ENCODE data around the gene RAX2. TPM values are rescaled to one million over a fixed set of nuclear protein-coding genes. Genes with fewer than 3 reads are reported as not detected.

Gene RAX2
- polyA plus RNA-seq, 2 donors = not detected

GRCh38 chr19:3738477-3739220 is 33.4 kb downstream of the RAX2 start:
- no peaks in the 10 kb centered on the region for H3K4me1 ChIP-seq (ENCODE audit: control insufficient read depth in 2 of 2, insufficient read depth in 2 of 2, low read length in 1 of 2)
- 88 to 94% methylated on average over 32 of the region's 32 CpGs for WGBS, 2 donors
- no peak overlapping the region for H3K4me3 ChIP-seq (ENCODE audit: low read depth in 1 of 2, low read length in 2 of 2)
- peaks cover 0 to 23% of the 10 kb centered on the region in 2 donors for H3K36me3 ChIP-seq (ENCODE audit: control insufficient read depth in 2 of 2, insufficient read depth in 2 of 2, low read length in 1 of 2)
- no peaks in the 10 kb centered on the region for H3K9me3 ChIP-seq (ENCODE audit: control insufficient read depth in 2 of 2, insufficient read depth in 1 of 2, low read depth in 1 of 2, low read length in 1 of 2)
- no peak overlapping the region for H3K27ac ChIP-seq (ENCODE audit: low read depth in 2 of 2, low read length in 1 of 2)
- H3K27me3 ChIP-seq (ENCODE audit: control insufficient read depth in 1 of 2, insufficient read depth in 2 of 2, low read length in 2 of 2) = no peaks in the 10 kb centered on the region

- no peak overlapping the region for H3K4me3 ChIP-seq (ENCODE audit: low read depth in 1 of 2, low read length in 2 of 2)
- H3K4me1 ChIP-seq (ENCODE audit: control insufficient read depth in 2 of 2, insufficient read depth in 2 of 2, low read length in 1 of 2) = no peaks in the 10 kb centered on the region
- H3K9me3 ChIP-seq (ENCODE audit: control insufficient read depth in 2 of 2, insufficient read depth in 1 of 2, low read depth in 1 of 2, low read length in 1 of 2) = no peaks in the 10 kb centered on the region
- 89 to 91% methylated on average over 10 of the region's 10 CpGs for WGBS, 2 donors
- no peak overlapping the region for H3K27ac ChIP-seq (ENCODE audit: low read depth in 2 of 2, low read length in 1 of 2)
- H3K27me3 ChIP-seq (ENCODE audit: control insufficient read depth in 1 of 2, insufficient read depth in 2 of 2, low read length in 2 of 2) = no peaks in the 10 kb centered on the region
- H3K36me3 ChIP-seq (ENCODE audit: control insufficient read depth in 2 of 2, insufficient read depth in 2 of 2, low read length in 1 of 2) = peaks cover 0 to 23% of the 10 kb centered on the region in 2 donors
Measured at GRCh38 chr19:3737487-3738205, 34.4 kb downstream of the RAX2 start.

- 86 to 87% methylated on average over 21 of the region's 21 CpGs for WGBS, 2 donors
- H3K36me3 ChIP-seq (ENCODE audit: control insufficient read depth in 2 of 2, insufficient read depth in 2 of 2, low read length in 1 of 2) = peaks cover 0 to 23% of the 10 kb centered on the region in 2 donors
- H3K27ac ChIP-seq (ENCODE audit: low read depth in 2 of 2, low read length in 1 of 2) = no peak overlapping the region
- H3K9me3 ChIP-seq (ENCODE audit: control insufficient read depth in 2 of 2, insufficient read depth in 1 of 2, low read depth in 1 of 2, low read length in 1 of 2) = no peaks in the 10 kb centered on the region
- no peaks in the 10 kb centered on the region for H3K4me1 ChIP-seq (ENCODE audit: control insufficient read depth in 2 of 2, insufficient read depth in 2 of 2, low read length in 1 of 2)
- no peaks in the 10 kb centered on the region for H3K27me3 ChIP-seq (ENCODE audit: control insufficient read depth in 1 of 2, insufficient read depth in 2 of 2, low read length in 2 of 2)
- H3K4me3 ChIP-seq (ENCODE audit: low read depth in 1 of 2, low read length in 2 of 2) = no peak overlapping the region
Measured at GRCh38 chr19:3736106-3736724, 35.8 kb downstream of the RAX2 start.

- Histone ChIP-seq H3K27me3 (ENCODE audit: control insufficient read depth in 1 of 2, insufficient read depth in 2 of 2, low read length in 2 of 2) (no peaks in the 10 kb centered on the region), H3K4me3 (ENCODE audit: low read depth in 1 of 2, low read length in 2 of 2) (no peak overlapping the region), H3K9me3 (ENCODE audit: control insufficient read depth in 2 of 2, insufficient read depth in 1 of 2, low read depth in 1 of 2, low read length in 1 of 2) (no peaks in the 10 kb centered on the region), H3K4me1 (ENCODE audit: control insufficient read depth in 2 of 2, insufficient read depth in 2 of 2, low read length in 1 of 2) (no peaks in the 10 kb centered on the region), H3K36me3 (ENCODE audit: control insufficient read depth in 2 of 2, insufficient read depth in 2 of 2, low read length in 1 of 2) (peaks cover 0 to 20% of the 10 kb centered on the region in 2 donors), H3K27ac (ENCODE audit: low read depth in 2 of 2, low read length in 1 of 2) (no peak overlapping the region)
- 92 to 93% methylated on average over 13 to 14 of the region's 14 CpGs for WGBS, 2 donors
Measured at GRCh38 chr19:3734310-3734600, 37.8 kb downstream of the RAX2 start.

GRCh38 chr19:3733549-3734309 is 38.3 kb downstream of the RAX2 start:
- Histone ChIP-seq H3K27ac (ENCODE audit: low read depth in 2 of 2, low read length in 1 of 2) (no peak overlapping the region), H3K4me3 (ENCODE audit: low read depth in 1 of 2, low read length in 2 of 2) (no peak overlapping the region), H3K9me3 (ENCODE audit: control insufficient read depth in 2 of 2, insufficient read depth in 1 of 2, low read depth in 1 of 2, low read length in 1 of 2) (no peaks in the 10 kb centered on the region), H3K27me3 (ENCODE audit: control insufficient read depth in 1 of 2, insufficient read depth in 2 of 2, low read length in 2 of 2) (no peaks in the 10 kb centered on the region), H3K36me3 (ENCODE audit: control insufficient read depth in 2 of 2, insufficient read depth in 2 of 2, low read length in 1 of 2) (peaks cover 0 to 18% of the 10 kb centered on the region in 2 donors), H3K4me1 (ENCODE audit: control insufficient read depth in 2 of 2, insufficient read depth in 2 of 2, low read length in 1 of 2) (no peaks in the 10 kb centered on the region)
- WGBS, 2 donors = 83% methylated on average over 20 of the region's 20 CpGs

- no peak overlapping the region for H3K4me3 ChIP-seq (ENCODE audit: low read depth in 1 of 2, low read length in 2 of 2)
- peaks cover 0 to 13% of the 10 kb centered on the region in 2 donors for H3K36me3 ChIP-seq (ENCODE audit: control insufficient read depth in 2 of 2, insufficient read depth in 2 of 2, low read length in 1 of 2)
- WGBS, 2 donors = 89 to 96% methylated on average over 1 of the region's 1 CpG
- no peaks in the 10 kb centered on the region for H3K9me3 ChIP-seq (ENCODE audit: control insufficient read depth in 2 of 2, insufficient read depth in 1 of 2, low read depth in 1 of 2, low read length in 1 of 2)
- no peak overlapping the region for H3K27ac ChIP-seq (ENCODE audit: low read depth in 2 of 2, low read length in 1 of 2)
- H3K4me1 ChIP-seq (ENCODE audit: control insufficient read depth in 2 of 2, insufficient read depth in 2 of 2, low read length in 1 of 2) = no peaks in the 10 kb centered on the region
- H3K27me3 ChIP-seq (ENCODE audit: control insufficient read depth in 1 of 2, insufficient read depth in 2 of 2, low read length in 2 of 2) = no peaks in the 10 kb centered on the region
Measured at GRCh38 chr19:3732108-3732507, 39.9 kb downstream of the RAX2 start.

- Histone ChIP-seq H3K27me3 (ENCODE audit: control insufficient read depth in 1 of 2, insufficient read depth in 2 of 2, low read length in 2 of 2) (no peaks in the 10 kb centered on the region), H3K27ac (ENCODE audit: low read depth in 2 of 2, low read length in 1 of 2) (no peak overlapping the region), H3K9me3 (ENCODE audit: control insufficient read depth in 2 of 2, insufficient read depth in 1 of 2, low read depth in 1 of 2, low read length in 1 of 2) (no peaks in the 10 kb centered on the region), H3K4me3 (ENCODE audit: low read depth in 1 of 2, low read length in 2 of 2) (no peak overlapping the region), H3K36me3 (ENCODE audit: control insufficient read depth in 2 of 2, insufficient read depth in 2 of 2, low read length in 1 of 2) (peaks cover 0 to 7% of the 10 kb centered on the region in 2 donors), H3K4me1 (ENCODE audit: control insufficient read depth in 2 of 2, insufficient read depth in 2 of 2, low read length in 1 of 2) (no peaks in the 10 kb centered on the region)
- WGBS, 2 donors = 94 to 95% methylated on average over 32 of the region's 32 CpGs
Measured at GRCh38 chr19:3730457-3730958, 41.5 kb downstream of the RAX2 start.

- 23 to 28% methylated on average over 14 of the region's 14 CpGs for WGBS, 2 donors
- no peak overlapping the region for H3K27ac ChIP-seq (ENCODE audit: low read depth in 2 of 2, low read length in 1 of 2)
- H3K36me3 ChIP-seq (ENCODE audit: control insufficient read depth in 2 of 2, insufficient read depth in 2 of 2, low read length in 1 of 2) = peaks cover 0 to 2% of the 10 kb centered on the region in 2 donors
- H3K9me3 ChIP-seq (ENCODE audit: control insufficient read depth in 2 of 2, insufficient read depth in 1 of 2, low read depth in 1 of 2, low read length in 1 of 2) = no peaks in the 10 kb centered on the region
- H3K4me1 ChIP-seq (ENCODE audit: control insufficient read depth in 2 of 2, insufficient read depth in 2 of 2, low read length in 1 of 2) = peaks cover 2% of the 10 kb centered on the region in 2 donors
- peaks cover 0 to 4% of the 10 kb centered on the region in 2 donors for H3K27me3 ChIP-seq (ENCODE audit: control insufficient read depth in 1 of 2, insufficient read depth in 2 of 2, low read length in 2 of 2)
- H3K4me3 ChIP-seq (ENCODE audit: low read depth in 1 of 2, low read length in 2 of 2) = no peak overlapping the region
Measured at GRCh38 chr19:3725640-3726310, 46.3 kb downstream of the RAX2 start.

- Histone ChIP-seq H3K27ac (ENCODE audit: low read depth in 2 of 2, low read length in 1 of 2) (no peak overlapping the region), H3K4me3 (ENCODE audit: low read depth in 1 of 2, low read length in 2 of 2) (no peak overlapping the region), H3K9me3 (ENCODE audit: control insufficient read depth in 2 of 2, insufficient read depth in 1 of 2, low read depth in 1 of 2, low read length in 1 of 2) (no peaks in the 10 kb centered on the region), H3K36me3 (ENCODE audit: control insufficient read depth in 2 of 2, insufficient read depth in 2 of 2, low read length in 1 of 2) (peaks cover 0 to 2% of the 10 kb centered on the region in 2 donors), H3K4me1 (ENCODE audit: control insufficient read depth in 2 of 2, insufficient read depth in 2 of 2, low read length in 1 of 2) (peaks cover 2% of the 10 kb centered on the region in 2 donors), H3K27me3 (ENCODE audit: control insufficient read depth in 1 of 2, insufficient read depth in 2 of 2, low read length in 2 of 2) (peaks cover 0 to 4% of the 10 kb centered on the region in 2 donors)
- WGBS, 2 donors = 46 to 50% methylated on average over 3 of the region's 3 CpGs
Measured at GRCh38 chr19:3725121-3725520, 46.9 kb downstream of the RAX2 start.

Measured in esophagus (tissue), 2 donors.